SJSA1 (cell line): ENCODE results near the gene ROBO2. TPM values are rescaled to one million over a fixed set of nuclear protein-coding genes. Genes with fewer than 3 reads are reported as not detected.
"Not testable (repeated sequence)": the region's sequence is repeated elsewhere in the genome, so short reads cannot be mapped to it uniquely, and the experiment has no call there.

Source experiments
- DNase-seq, 2 experiments: peaks; one replicate each; pipeline ENCODE4 v3.0.0-alpha.2; 2015 to 2020; ENCODE audit warnings: low spot score in 2 of 2, low read depth in 1 of 2
- H3K27ac ChIP-seq: fragments of 250-450 bp; sonication (Bioruptor Pico); 2 replicates; pipeline ENCODE4 v1.5.1; 2020; ENCODE audit warnings: mild to moderate bottlenecking, moderate library complexity
- H3K27me3 ChIP-seq: fragments of 250-450 bp; sonication (Bioruptor Pico); replicated peaks from 2 replicates; pipeline ENCODE4 v1.5.1; 2020; ENCODE audit warnings: mild to moderate bottlenecking, moderate library complexity
- H3K36me3 ChIP-seq: fragments of 250-450 bp; sonication (Bioruptor Pico); 2 replicates; pipeline ENCODE4 v1.5.1; 2020; ENCODE audit warnings: mild to moderate bottlenecking
- H3K4me1 ChIP-seq: fragments of 250-450 bp; sonication (Bioruptor Pico); replicated peaks from 2 replicates; pipeline ENCODE4 v1.6.1; 2021; ENCODE audit warnings: mild to moderate bottlenecking
- H3K4me3 ChIP-seq: fragments of 250-450 bp; sonication (Bioruptor Pico); 2 replicates; pipeline ENCODE4 v1.5.1; 2020; ENCODE audit warnings: mild to moderate bottlenecking
- H3K9me3 ChIP-seq: fragments of 250-450 bp; sonication (Bioruptor Pico); replicated peaks from 2 replicates; pipeline ENCODE4 v1.5.1; 2020; ENCODE audit warnings: mild to moderate bottlenecking
- total RNA-seq: library from RNA; depleted of rRNA; stranded (reverse); fragments of >200 nt; shearing (Covaris generic); gene quantifications from 2 replicates; pipeline ENCODE4 v1.2.3, GENCODE V29; 2014

The ROBO2 gene
- total RNA-seq, 1 experiment from 2014 or later: not detected

- no peak for DNase-seq
- H3K4me3 ChIP-seq: no peak overlapping the region
These were observed 340.2 kb downstream of the ROBO2 start for GRCh38 chr3:77380136-77380535.

GRCh38 chr3:77381431-77381830 lies 341.5 kb downstream of the ROBO2 start:
- no peak overlapping the region for H3K27ac ChIP-seq
- H3K36me3 ChIP-seq: no peaks in the 10 kb centered on the region
- no peak for DNase-seq
- H3K27me3 ChIP-seq: no peaks in the 10 kb centered on the region
- H3K9me3 ChIP-seq: no peaks in the 10 kb centered on the region
- no peaks in the 10 kb centered on the region for H3K4me1 ChIP-seq
- no peak overlapping the region for H3K4me3 ChIP-seq

More at GRCh38 chr3:77380136-77380535, 340.2 kb downstream of the ROBO2 start:
- Histone ChIP-seq H3K27me3 (no peaks in the 10 kb centered on the region), H3K9me3 (no peaks in the 10 kb centered on the region), H3K27ac (no peak overlapping the region), H3K4me1 (no peaks in the 10 kb centered on the region), H3K36me3 (no peaks in the 10 kb centered on the region)

DNA sequence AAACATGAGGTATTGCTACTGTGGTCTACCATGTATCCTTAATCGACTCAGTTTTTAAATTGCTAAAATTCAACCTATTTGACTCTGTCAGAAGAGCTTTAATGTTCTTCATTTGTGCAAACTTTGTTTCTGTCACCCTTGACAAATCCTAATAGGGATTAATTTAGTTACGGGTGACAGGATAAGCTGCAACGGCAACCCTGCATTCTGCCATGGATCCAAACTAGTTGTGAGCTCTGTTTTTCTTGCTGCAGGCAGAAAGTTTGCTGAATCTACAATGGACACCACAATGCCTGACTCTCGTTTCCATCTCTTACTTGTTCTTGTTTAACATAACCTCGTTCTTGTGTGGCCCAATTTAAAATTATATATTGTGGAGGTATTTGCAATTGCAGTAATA lies 352.3 kb downstream of the ROBO2 start:
- H3K36me3 ChIP-seq: no peaks in the 10 kb centered on the region
- no peaks in the 10 kb centered on the region for H3K9me3 ChIP-seq
- DNase-seq: no peak
- H3K4me1 ChIP-seq: no peaks in the 10 kb centered on the region
- no peaks in the 10 kb centered on the region for H3K27me3 ChIP-seq
- no peak overlapping the region for H3K4me3 ChIP-seq
- no peak overlapping the region for H3K27ac ChIP-seq

DNA sequence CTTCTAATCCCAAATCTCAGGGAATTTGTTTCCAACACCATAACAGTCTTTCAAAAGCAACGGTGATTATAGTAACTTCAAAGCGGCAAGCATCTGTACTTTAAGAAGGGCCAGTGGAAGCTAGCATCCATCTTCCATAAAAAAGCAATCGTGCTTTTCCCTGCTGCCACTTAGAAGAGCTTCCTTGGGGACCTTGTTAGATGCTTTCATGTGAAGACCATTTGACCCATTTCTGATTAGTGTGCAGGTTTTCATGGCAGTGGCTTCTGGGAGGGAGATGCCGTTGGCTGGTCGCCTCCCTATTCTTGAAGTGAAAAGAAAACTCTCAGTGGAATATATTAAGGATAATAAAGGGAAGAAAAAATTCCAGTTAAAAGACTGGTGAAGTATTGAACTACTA lies 354.1 kb downstream of the ROBO2 start:
- Histone ChIP-seq H3K9me3 (no peaks in the 10 kb centered on the region), H3K27me3 (no peaks in the 10 kb centered on the region), H3K4me1 (no peaks in the 10 kb centered on the region), H3K4me3 (no peak overlapping the region), H3K27ac (no peak overlapping the region), H3K36me3 (no peaks in the 10 kb centered on the region)
- DNase-seq: no peak

DNA sequence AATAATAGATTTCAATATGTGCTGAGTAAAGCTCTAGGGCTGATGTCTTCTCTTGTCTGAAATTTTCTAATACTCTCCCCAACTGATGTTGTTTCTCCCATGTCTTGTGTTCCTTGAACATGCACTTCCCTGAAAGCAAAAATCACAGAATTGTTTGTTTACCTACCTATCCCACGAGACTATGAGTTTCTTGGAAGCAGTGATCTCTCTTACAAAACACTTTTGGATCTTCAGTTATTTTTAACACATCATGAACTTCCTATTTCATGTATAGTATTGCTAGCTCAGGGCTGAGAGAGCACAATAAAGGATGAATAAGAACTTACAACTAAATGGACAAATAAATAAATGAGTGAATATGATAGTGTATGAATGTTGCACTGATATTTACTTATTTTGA lies 365.0 kb downstream of the ROBO2 start:
- no peak for DNase-seq
- no peaks in the 10 kb centered on the region for H3K36me3 ChIP-seq
- H3K27ac ChIP-seq: no peak overlapping the region

GRCh38 chr3:77407441-77407840 lies 367.5 kb downstream of the ROBO2 start:
- Histone ChIP-seq H3K4me1 (no peaks in the 10 kb centered on the region), H3K27ac (no peak overlapping the region), H3K9me3 (no peaks in the 10 kb centered on the region), H3K27me3 (no peaks in the 10 kb centered on the region), H3K4me3 (no peak overlapping the region), H3K36me3 (no peaks in the 10 kb centered on the region)
- no peak for DNase-seq

More for the DNA sequence above, 365.0 kb downstream of the ROBO2 start:
- H3K4me3 ChIP-seq: no peak overlapping the region
- no peaks in the 10 kb centered on the region for H3K27me3 ChIP-seq
- H3K9me3 ChIP-seq: no peaks in the 10 kb centered on the region
- no peaks in the 10 kb centered on the region for H3K4me1 ChIP-seq

- not testable (repeated sequence) for H3K4me1 ChIP-seq, H3K9me3 ChIP-seq, H3K4me3 ChIP-seq, H3K27ac ChIP-seq, H3K36me3 ChIP-seq, H3K27me3 ChIP-seq, DNase-seq
These were observed 370.4 kb downstream of the ROBO2 start for GRCh38 chr3:77410334-77410733.

- no peaks in the 10 kb centered on the region for H3K4me1 ChIP-seq
- H3K27me3 ChIP-seq: no peaks in the 10 kb centered on the region
- H3K27ac ChIP-seq: no peak overlapping the region
- H3K9me3 ChIP-seq: no peaks in the 10 kb centered on the region
- no peak overlapping the region for H3K4me3 ChIP-seq
- no peak for DNase-seq
- H3K36me3 ChIP-seq: no peaks in the 10 kb centered on the region
These were observed 371.4 kb downstream of the ROBO2 start for GRCh38 chr3:77411334-77411733.

GRCh38 chr3:77412021-77412438 lies 372.1 kb downstream of the ROBO2 start:
- Histone ChIP-seq H3K4me3 (no peak overlapping the region), H3K27ac (no peak overlapping the region), H3K36me3 (no peaks in the 10 kb centered on the region), H3K4me1 (no peaks in the 10 kb centered on the region), H3K9me3 (no peaks in the 10 kb centered on the region), H3K27me3 (no peaks in the 10 kb centered on the region)
- DNase-seq: no peak

DNA sequence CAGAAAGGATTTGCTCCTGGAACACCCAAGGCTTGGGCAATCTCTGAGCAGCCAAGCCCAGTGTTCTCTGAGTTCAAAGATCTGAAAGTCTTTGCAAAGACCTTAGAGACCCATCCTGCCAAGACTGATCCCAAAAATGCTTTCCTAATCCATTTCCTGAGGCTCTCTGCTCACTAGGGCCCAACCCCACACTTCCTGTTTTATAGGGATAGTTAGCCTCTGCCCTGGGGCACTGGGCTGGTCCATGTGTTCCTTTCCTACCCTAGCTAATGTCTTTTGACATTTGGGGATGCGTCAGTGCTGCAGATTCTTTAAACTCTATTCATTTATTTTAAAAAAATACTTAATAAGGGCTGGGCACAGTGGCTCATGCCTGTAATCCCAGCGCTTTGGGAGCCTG lies 372.7 kb downstream of the ROBO2 start:
- Histone ChIP-seq H3K27ac (no peak overlapping the region), H3K36me3 (no peaks in the 10 kb centered on the region), H3K27me3 (no peaks in the 10 kb centered on the region), H3K4me3 (no peak overlapping the region), H3K9me3 (no peaks in the 10 kb centered on the region), H3K4me1 (no peaks in the 10 kb centered on the region)
- no peak for DNase-seq

DNA sequence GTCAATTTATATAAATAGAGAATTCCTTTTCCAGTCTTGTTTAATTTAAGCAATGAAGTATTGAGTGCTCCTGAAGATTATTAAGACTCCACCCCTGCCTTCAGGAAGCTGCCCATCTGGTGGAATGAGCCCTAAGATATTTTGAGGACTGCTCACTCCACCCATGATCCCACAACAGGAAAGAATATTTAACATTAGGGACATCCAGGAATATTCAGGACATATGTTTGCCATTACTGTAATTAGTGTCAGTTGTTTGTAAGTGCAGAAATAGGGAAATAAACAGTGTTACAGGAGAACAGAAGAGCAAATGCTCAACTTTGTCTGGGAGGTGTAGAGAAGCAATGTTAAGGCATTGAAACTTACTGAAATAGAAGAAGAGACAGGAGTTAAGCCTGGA lies 375.0 kb downstream of the ROBO2 start:
- Histone ChIP-seq H3K4me1 (no peaks in the 10 kb centered on the region), H3K27me3 (no peaks in the 10 kb centered on the region), H3K4me3 (no peak overlapping the region), H3K36me3 (no peaks in the 10 kb centered on the region), H3K9me3 (no peaks in the 10 kb centered on the region), H3K27ac (no peak overlapping the region)
- no peak for DNase-seq

DNA sequence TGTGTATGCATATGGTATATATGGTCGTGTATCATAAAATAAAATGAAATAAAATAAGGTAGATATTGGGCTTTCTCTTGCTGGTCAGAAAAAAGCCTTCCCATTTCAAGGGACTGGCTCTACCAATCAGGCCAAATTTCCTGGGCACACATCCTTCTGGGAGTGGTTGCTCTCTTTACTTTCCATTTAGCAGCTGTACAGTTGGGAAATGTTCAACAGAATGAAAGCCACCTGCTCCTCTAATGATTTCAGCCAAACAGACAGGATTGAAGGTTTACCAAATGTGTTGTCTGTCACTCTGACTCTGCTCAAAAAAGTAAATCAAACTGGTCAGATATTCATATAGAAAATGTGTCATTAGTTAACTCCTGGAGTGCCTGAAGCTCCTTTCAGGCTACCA lies 380.4 kb downstream of the ROBO2 start:
- no peak overlapping the region for H3K27ac ChIP-seq
- no peaks in the 10 kb centered on the region for H3K27me3 ChIP-seq
- no peaks in the 10 kb centered on the region for H3K9me3 ChIP-seq
- H3K4me1 ChIP-seq: no peaks in the 10 kb centered on the region
- no peaks in the 10 kb centered on the region for H3K36me3 ChIP-seq
- H3K4me3 ChIP-seq: no peak overlapping the region
- DNase-seq: no peak

DNA sequence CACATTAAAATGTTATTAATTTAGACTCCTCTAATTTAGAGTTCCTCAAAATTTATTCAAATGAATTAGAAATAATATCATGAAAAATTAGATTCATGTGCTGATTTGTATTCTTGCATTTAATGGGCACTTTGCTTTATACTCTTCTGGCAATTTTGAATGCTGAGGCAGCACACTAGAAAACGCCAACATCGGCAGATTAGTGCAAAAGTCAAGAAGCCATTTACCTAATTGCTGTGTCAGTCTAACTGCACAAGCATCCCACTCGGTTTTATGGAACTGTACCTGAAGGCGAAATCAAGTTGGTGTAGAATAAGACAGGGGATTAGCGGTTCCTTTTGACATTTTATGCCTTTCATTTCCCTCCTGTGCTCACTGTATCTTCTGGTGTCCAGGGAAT lies 382.0 kb downstream of the ROBO2 start:
- H3K4me3 ChIP-seq: no peak overlapping the region
- H3K4me1 ChIP-seq: no peaks in the 10 kb centered on the region
- no peaks in the 10 kb centered on the region for H3K27me3 ChIP-seq
- no peaks in the 10 kb centered on the region for H3K36me3 ChIP-seq
- no peaks in the 10 kb centered on the region for H3K9me3 ChIP-seq
- DNase-seq: no peak
- H3K27ac ChIP-seq: no peak overlapping the region

- no peaks in the 10 kb centered on the region for H3K27me3 ChIP-seq
- H3K4me1 ChIP-seq: no peaks in the 10 kb centered on the region
- H3K9me3 ChIP-seq: no peaks in the 10 kb centered on the region
- no peak overlapping the region for H3K27ac ChIP-seq
- H3K36me3 ChIP-seq: no peaks in the 10 kb centered on the region
- H3K4me3 ChIP-seq: no peak overlapping the region
- DNase-seq: no peak
These were observed 386.6 kb downstream of the ROBO2 start for GRCh38 chr3:77426531-77426930.

DNA sequence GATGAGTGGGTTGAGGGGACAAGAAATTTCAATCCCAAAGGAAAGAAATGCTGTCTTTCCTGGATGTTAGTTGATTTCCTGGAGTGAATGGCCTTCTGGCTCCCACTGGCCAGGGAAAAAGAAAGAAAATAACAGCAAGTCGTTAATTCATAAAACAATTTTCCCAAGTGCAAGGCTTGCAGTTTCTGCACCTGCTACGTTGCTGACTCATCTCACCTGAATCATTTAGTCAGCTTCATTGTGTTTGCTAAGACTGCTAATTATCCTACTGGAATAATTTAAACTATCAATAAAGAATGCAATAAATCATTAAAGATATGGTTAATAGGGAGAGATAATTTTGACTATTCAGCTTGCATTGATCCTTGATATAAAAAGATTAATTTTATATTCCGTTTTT lies 387.6 kb downstream of the ROBO2 start:
- Histone ChIP-seq H3K27me3 (no peaks in the 10 kb centered on the region), H3K9me3 (no peaks in the 10 kb centered on the region), H3K4me3 (no peak overlapping the region), H3K4me1 (no peaks in the 10 kb centered on the region), H3K36me3 (no peaks in the 10 kb centered on the region), H3K27ac (no peak overlapping the region)
- no peak for DNase-seq
